ENCODE measurements around the gene RASSF7.
"Not testable (repeated sequence)": the region's sequence is repeated elsewhere in the genome, so short reads cannot be mapped to it uniquely, and the experiment has no call there.

Gene RASSF7

DNA sequence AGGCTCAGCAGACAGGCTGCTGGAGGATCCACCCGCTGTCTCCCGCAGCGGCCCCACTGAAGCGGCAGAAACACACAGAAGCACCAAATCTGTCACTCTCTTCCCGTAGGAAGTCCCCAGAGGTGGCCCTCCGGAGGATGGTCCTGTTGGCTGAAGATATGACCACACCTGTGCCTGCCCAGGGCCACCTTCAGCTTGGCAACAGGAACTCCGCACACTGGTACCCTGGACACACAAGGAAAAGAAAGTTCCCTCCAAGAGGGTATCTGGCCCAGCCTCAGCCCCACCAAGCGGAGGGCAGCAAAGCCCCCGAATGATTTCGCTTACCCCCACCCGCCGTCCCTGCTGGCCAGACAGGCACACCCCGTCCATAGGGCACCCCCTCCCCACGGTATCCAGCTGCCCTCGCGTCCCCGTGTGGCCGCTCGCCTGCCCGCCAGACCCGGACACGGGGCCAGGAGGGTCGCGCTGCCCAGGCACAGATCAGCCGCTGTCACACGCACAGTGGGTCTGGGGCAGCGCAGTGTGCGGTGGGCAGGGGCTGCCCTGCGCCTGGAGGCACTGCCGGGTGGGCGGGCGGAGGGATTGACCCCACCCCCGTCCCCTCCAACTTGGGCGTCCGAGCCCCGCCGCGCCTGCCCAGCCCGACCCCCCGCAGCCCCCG, 7.0 kb downstream of the RASSF7 start:
- DNase-seq = no peak

DNA sequence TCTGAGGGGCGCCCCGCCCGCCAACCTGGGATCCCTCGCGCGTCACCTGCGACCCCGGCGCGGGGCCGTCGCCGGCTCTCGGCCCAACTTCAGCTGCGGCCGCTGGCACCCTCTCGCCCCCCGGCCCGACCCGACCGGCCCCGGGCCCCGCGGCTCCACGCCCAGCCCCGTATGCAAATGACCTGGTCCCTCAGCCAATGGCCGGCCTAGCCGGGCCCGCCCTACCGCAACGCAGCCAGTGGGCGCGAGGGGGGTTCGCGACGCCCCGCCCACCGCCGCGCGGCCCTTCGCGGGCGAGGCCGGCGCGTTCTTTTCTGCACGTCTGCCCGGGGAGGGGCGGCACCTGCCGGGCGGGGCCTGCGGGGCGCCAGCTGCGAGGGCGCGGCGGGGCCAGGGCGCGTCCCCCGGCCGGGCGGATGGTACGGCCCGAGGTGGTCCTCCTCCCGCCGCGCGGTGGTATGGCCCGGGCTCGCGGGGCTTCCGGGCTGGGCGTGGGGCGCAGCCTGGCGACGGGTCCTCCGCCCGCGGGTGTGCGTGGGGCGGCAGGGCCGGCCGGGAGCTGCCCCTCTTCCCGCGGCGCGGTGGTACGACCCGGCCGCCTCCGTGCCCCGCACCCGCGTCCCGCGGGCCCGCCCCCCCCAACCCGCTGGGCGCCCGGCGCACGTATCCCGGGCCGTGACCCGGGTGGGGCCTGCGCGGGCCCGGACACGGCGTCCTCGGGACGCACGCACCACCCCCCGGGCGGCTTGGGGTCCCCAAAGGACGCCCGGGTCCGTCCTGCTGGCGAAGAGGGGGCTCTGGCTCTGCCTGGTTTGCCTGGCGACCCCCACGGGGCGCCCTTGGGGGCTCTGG, 7.8 kb downstream of the RASSF7 start:
- peak; percentile 83 to 88 for DNase-seq

DNA sequence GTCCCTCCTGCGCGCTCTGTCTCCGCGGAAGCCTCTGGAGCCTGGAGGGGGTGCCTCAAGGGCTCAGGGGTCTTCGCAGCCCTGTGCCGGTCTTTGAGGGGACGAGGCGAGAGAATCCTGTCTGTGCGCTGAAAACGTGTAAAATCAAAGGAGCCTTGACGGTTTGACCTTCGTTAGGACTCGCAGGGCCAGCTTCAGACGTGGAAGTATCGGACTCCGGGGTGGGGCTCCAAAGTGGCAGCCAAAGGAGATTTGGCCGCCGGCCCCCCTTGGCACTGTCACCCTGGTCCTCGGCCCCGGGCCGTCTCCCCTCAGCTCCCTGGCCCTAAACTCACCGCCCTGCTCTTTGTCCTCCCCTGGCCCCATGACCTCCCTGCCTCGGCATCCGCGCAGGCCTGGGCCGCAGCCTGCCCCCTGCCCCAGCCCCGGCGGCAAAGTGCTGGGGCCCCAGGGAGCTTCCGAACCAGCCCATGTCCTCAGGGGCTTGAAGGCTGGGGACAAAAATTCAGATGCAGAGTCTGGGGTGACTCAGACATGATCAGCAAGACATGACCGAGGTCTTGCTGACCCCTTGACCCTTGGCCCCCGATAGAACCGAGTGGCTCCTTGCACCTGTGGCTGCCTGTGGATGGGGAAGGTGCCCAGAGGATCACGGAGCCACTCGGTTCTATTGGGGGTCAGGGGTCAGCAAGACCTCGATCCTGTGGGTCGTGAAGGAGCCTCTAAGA, 8.6 kb downstream of the RASSF7 start:
- no peak for DNase-seq

DNA sequence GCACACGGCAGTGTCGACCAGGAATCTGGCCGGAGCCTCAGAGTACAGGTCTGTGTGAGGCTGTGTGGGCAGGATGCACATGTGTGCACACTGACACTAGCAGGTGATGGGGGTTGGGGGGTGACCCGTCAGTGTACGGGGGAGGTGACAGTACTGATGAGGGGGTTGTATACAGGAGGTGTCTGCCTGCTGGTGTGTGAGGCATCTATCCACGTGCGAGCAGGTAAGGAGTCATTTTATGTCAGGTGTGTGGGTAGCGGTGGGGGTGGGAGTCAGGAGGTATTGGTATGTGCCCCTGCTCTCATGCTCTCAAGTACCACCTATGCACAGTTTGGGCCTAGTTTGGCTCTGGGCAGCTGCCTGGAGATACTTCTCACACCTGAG, 11.0 kb downstream of the RASSF7 start:
- no peak for DNase-seq

DNA sequence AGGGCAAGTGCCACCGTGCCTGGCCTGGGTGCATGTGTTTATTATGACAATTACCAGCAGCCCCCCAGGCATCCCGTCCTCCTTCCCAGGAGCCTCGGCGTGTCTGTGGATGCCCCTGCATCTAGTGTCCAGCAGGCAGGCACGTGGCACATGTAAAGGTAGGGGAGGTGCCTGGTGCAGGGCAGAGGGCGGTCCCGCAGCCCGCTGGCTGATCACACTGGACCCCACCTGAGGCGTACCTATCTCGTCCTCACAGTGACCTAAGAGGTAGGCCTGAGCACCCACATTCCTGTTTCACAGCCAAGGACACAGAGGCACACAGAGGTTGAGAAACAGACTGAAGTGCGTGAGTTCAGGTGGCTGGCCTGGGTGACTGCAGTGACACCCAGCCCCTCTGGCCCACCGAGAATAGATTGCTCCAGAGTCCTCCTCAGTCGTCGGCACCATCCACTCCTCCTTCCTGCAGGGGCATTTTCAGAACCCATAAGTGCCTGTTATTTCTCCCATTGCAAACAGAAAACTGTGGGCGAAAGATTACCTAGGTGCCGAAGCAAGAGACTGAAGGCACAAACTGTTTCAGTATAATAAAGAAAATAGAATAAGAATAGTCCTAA, 12.5 kb downstream of the RASSF7 start:
- no peak for DNase-seq

DNA sequence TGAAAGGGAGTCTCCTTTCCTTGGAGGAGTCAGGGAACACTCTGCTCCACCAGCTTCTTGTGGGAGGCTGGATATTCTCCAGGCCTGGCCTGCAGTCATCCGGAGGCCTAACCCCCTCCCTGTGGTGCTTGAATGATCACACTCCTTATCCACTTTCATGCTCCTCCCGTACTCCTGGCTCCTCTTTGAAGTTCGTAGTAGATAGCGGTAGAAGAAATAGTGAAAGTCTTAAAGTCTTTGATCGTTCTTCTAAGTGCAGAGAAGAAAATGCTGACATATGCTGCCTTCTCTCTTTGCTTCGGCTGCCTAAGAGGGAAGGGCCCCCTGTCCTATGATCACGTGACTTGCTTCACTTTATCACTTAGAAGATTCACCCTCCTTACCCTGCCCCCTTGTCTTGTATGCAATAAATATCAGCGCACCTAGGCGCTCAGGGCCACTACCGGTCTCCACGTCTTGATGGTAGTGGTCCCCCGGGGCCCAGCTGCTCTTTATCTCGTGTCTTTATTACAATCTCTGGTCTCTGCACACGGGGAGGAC, 13.3 kb downstream of the RASSF7 start:
- not testable (repeated sequence) for DNase-seq

DNA sequence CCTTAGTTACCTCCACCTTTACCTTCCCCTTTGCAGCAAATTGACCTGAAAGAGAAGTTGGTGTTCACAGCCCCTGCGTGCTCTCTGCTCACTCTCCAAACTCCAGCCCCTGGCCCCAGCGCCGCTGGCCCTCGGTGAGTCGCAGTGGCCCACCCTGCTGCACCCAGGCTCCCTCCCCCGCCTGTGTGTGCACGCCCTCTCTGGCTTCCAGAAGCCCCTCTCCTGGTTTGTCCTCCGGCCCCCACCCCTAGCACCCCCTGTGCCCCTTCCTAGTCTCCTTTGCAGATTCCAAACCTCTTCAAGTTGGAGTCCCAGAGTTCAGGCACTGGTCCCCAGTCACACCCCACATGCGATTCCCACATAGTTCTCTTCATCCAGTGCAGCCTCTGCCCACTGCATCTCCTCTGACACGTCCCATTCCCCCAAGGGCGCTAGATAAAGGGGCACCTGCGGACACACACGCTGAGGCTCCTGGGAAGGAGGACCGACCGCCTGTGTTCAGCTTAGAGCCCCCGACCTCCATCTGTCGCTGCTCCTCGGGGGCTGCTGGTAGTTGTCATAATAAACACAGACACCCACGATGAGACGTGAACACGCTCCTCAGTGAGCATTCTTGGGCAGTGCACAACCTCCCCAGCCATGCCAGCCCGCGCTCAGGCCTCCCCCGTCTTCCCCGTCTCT, 14.0 kb downstream of the RASSF7 start:
- no peak for DNase-seq

DNA sequence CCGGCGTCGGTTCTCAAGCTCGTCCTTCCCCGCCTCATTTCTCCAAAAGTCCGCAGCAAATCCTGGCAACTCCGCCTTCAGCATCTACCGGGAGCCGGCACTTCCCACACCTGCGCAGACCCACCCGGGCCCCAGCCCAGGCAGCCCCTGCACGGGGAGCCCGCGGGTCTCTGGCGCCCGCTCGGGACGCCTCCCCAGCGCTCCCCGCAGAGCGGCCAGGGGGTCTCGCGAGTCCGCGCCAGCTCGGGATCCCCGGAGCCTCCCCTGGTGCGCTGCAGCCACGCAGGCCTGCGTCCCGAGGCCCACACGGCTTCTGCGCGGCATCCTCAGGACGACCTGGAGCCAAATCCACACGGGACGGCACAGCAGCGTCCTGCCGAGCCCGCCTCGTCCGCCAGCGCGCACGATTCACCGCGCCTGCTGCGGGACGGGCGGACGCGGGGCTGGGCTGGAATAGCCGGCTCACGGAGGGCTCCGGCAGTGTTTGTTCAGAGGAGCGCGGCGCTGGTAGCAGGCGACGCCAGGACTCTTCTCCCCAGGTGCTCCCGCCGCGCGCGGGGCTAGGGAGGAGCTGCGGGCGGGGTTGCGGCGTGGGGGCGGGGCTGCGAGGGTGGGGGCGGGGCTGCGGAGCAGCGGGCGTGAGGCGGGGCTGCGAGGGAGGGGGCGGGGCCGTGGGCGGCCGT, 14.7 kb downstream of the RASSF7 start:
- no peak for DNase-seq

DNA sequence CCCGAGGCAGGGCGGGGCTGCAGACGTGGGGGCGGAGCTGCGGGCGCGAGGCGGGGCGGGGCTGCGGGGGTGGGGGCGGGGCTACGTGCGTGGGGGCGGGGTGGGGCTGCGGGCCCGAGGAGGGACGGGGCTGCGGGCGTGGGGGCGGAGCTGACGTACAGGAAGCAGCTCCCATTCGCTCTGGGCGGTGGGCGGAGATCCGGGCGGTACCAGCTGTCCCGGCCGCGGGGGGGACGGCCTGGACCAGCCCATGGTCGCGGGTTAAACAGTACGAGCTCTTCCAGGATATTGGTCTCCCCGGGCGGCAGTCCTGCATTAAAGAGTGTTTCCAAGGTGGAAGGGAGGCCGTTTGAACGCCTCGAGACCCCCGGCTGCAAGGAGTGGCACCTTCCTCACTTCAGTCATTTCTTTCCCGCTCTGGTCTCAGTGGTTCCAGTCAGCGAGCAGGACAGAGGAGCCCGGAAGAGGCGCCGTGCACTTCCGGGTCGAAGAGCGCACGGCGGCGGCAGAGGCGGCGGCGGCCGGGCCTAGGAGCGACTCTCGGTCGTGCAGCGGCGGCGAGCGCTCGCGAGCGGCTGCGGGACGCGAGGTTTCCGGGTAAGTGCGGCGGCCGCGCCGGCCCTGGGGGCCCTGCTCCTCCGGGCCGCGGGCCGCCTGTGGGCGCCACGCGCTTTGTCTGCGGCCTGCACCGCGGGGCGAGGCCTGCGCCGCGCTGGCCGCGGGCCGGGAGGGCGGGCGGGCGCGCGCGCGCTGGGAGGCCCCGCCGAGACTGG, 15.4 kb downstream of the RASSF7 start, which contains the start of gene PHRF1:
Gene PHRF1, plus strand, starts transcription at position 475 of the 773 bp plus-strand sequence. CDS start 5,043 bp downstream, outside the sequence.
- DNase-seq = peak; percentile 96 to 97

DNA sequence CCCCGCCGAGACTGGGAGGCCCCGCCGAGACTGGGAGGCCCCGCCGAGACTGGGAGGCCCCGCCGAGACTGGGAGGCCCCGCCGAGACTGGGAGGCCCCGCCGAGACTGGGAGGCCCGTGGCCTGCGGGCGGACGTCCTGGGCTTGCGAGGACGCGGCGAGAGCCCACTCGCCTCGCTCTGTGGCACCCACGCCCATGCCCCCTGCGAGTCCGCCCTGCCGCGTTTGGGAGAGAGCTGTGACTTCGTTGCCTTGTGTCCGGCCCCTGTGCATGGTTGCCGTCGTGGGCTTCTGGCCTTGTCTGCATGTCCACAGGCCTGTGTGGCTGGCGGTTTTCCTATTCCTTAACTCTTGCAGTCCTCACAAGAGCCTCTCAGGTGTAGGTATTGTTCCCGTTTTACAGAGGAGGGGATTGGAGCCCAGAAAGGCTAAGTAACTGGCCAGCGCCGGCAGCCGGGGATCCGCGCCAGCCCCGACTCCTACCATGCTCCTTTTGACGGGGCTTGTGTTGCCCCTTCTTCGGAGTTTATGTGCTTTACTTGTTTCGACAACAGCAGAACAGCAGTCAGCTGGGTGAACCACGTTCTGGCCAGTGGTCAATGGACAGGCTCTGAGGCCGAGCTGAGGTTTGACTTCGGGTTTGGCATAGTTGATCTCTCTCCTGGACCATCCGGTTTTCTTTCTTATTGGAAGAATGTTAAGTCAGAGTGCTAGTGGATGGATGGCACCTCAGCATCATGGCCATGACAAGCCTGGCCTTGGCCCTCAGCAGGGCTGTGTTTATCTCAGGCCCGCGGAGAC, 16.2 kb downstream of the RASSF7 start:
- DNase-seq = no peak

DNA sequence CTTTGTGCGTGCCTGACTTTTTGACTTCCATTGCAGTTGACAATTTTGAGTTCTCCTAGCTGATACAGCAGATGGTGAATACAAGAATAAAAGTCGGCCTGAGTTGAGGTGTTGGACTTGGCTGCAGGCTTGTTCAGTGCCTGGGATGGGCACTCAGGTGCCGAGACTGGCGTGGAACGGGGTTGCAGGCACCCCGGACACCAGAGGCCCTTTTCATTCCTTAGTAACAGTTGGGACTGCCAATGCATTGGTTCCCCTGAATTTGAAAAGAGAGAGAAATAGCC, 16.8 kb downstream of the RASSF7 start:
- no peak for DNase-seq

DNA sequence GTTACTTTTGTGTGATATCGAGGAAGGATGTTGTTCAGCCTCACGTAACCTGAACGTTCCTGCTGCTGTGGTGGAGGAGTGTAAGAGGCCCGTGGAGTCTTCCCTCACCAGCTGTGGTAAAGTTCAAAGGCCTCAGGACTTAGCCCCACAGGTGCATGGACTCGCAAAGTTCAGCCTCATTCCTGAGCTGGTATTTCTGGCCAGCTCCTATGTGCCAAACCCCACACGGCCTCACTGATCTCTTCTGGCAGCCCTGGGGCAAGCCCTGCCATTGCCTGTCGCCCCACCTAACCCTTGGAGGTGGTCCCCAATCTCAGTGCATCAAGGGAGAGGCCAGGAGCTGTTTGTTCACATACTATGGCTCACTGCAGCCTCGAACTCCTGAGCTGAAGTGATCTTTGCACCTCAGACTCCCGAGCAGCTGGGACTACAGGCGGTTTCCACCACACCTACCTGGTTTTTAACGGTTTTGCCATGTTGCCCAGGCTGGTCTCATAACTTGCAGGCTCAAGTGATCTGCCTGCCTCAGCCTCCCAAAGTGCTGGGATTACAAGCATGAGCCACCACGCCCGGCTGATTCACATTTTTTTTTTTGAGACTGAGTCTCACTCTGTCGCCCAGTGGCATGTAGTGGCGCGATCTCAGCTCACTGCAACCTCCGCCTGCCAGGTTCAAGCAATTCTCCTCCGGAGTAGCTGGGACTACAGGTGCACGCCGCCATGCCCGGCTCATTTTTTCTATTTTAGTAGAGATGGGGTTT, 17.7 kb downstream of the RASSF7 start:
- no peak for DNase-seq

DNA sequence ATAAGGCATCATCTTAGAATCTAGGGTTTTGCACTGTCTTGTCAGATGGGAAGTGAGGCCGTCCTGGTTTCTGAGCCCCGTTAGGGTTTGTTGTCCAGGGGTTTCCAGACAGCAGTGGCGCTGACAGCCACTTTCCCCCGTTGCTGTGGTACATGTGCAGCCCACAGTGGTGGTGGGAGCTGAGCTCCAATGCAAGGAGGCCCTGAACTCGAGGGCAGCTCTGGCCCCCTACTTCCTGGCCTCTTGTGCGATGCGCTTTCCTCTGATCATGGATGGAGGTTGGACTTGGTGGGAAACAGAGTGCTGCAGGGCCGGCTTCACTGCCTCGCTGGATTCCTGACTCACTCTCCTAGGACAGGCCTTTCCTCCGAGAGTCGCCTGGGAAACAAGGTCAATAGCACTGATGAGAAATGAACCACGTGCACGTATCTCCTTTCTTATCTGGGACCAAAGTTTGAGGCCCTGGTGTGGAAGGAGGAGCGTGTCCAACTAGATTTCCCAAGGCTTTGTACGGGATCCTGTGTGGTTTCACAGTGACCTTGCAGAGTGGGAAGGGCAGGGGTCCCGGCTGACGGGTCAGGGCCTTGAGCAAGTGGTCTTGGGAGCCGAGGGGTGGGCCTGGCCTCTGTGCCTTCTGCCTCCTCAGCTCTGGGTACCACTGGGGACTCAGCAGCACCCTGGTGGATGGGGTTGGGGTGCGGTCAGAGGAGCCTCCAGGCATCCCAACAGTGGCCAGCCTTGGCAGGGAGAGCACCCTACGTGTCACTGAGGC, 19.2 kb downstream of the RASSF7 start:
- no peak for DNase-seq

DNA sequence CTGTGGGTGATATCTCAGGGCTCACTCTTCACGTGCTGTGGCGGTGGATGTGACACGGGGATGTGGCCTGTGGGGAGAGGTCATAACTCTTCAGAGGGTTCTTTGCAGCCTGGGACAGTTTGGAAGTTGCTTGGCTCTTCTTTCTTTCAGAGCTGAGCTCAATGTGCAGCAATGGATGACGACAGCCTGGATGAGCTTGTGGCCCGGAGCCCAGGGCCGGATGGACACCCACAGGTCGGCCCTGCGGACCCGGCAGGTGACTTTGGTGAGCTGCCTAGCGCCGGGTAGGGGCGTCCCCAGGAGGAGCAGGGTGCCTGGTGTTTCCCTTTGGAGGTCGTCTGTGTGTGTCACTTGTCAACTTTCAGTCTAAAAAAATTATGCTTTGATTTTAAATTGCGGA, 20.6 kb downstream of the RASSF7 start:
- no peak for DNase-seq

DNA sequence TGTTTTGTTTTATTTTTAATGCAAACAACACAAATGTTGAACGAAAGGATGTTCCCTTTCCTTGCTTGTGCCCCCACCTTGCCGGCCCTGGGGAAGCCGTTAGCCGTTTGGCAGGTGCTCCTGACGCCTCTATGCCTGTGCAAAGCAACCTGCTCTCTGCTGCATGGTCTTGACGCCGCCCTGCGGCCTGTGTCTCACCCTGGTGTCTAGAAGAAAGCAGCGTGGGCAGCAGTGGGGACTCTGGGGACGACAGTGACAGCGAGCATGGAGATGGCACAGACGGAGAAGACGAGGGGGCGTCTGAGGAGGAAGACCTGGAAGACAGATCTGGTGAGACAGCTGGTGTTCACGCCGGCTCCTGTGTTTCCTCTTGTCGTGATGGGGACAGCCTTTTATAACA, 21.0 kb downstream of the RASSF7 start:
- DNase-seq = peak in 1 of 2 donors; percentile 16

DNA sequence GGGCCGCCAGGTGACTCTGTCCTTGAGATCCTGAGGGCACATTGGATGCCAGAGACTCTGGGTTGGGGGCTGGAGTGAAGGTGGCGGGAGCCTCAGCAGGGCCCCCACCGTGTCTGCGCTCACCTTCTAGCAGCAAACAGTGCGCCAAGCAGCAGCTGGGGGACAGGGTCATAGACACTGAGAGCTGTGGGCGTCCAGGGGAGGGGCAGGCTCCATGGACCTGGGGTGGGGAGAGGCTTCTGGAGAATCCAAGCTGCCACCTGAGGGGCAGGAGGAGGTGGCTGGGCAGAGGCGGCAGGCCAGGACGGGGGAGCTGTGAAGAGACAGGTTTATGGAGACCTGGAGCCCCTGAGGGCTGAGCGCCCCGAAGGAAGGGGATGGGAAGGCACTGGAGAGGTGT, 23.5 kb downstream of the RASSF7 start:
- DNase-seq = no peak

DNA sequence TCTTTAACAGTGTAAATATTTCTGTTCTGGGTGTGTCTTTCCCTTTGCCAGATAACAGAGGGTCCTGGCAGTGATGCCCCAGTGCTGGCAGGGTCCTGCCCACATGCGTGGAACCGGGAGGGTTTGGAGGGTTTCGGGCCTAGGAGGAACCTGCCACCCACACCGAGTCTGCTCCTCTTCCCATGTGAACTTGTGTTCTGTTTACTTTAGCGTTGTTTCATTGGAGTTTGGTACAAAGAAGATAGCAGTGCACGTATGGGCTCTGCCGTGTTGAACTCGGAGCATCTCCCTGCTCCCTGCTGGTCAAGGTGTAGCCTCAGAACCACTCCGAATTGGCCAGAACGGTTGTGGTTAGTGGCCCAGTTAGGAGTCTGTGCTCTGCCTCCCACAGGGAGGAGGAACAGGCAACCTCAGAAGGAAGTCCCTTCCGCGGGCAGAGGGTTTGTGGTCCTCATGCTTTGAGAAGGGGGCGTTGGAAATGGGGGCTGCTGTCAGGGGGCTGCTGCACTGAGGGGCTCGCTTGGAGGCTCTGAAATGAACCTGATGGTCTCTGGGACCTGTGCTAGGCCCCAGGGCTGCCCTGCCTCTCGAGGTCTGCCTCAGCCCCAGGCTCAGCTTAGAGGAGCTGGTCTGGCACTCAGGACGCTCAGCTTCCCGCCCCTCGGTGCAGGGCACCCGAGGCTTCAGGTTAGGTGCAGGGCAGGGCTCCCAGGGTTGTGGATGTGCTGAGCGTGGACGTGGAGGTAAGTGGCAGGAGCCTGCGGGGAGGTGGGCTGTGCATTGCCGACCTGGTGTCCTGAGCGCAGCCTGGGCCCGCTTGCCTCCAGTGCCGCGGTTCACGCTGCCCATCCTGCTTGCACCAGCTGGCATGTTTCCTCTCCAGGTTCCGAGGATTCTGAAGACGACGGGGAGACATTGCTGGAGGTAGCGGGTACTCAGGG, 25.9 kb downstream of the RASSF7 start:
- no peak for DNase-seq
